ENCODE data around the gene NAB2.

The NAB2 gene

DNA sequence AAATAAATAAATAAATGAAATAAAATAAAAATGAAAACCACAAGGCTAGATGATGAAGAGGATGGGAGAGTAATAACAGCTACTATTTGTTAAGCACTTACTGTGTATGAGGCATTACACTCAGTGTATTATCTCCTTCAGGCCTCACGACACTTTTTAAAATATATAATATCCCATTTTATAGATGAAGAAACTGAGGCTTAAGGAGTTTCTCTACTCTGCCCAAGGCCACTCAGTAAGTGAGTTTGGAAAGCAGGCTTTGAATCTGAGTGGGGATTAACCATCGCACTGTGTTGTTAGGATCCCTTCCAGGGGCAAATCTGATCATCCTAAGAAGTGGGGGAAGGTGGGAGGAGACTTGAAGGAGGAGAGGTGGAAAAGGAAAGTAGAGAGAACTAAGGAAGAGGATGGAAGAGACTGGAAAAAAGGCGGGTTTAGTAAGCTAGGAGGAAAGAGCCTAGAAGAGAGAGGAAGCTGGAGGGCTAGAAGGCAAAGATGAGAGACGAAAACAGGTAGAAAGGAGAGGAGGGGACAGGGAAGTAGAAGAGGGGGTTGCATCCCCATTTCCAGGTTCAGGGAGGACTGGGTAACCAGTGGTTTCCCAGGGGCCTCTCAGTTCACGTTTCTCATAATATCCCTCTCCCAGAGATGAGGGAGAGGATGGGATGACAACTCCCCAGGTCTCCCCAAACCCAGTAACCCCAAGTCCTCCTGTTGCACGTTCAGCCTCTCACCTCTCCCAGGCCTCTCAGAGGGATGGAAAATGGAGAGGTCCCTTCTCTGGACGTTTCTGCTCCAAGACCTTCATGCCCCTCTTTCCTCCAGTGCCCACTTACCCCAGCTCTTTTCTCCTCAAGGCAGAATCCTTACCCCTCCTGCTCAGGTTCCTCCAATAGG is 20.5 kb downstream of the NAB2 start:
- H2BK5ac ChIP-seq (ENCODE audit: low read length), result peak overlapping the region; percentile 64
- WGBS (ENCODE audit: extremely low coverage, insufficient coverage, low lambda C conversion rate), result no CpG with 5 or more reads among the region's 7 CpGs
- peak overlapping the region; percentile 3 for H3K23ac ChIP-seq (ENCODE audit: low read length)
- no peak overlapping the region for H3K27ac ChIP-seq (ENCODE audit: low read depth, low read length)
- H4K8ac ChIP-seq (ENCODE audit: low read depth, low read length), result no peak overlapping the region
- H2BK15ac ChIP-seq (replicated peaks; ENCODE audit: low read depth), result no peak overlapping the region
- H3K4me3 ChIP-seq (ENCODE audit: low read length), result peak overlapping the region; percentile 45
- no peaks in the 10 kb centered on the region for H3K36me3 ChIP-seq (ENCODE audit: control insufficient read depth, insufficient read depth, low read length)
- peak overlapping the region; percentile 84 for H3K9ac ChIP-seq (ENCODE audit: low read length)
- no peak for DNase-seq
- H3K79me1 ChIP-seq (ENCODE audit: low read length), result peaks cover 3% of the 10 kb centered on the region
- H2AK5ac ChIP-seq (ENCODE audit: low read length), result peak overlapping the region; percentile 15
- H2BK120ac ChIP-seq (ENCODE audit: low read depth, low read length), result no peak overlapping the region
- H3K4me2 ChIP-seq (ENCODE audit: low read length), result peak overlapping the region; percentile 84
- no peaks in the 10 kb centered on the region for H3K79me2 ChIP-seq (ENCODE audit: control insufficient read depth, insufficient read depth, low read length)
- peaks cover 5% of the 10 kb centered on the region for H3K4me1 ChIP-seq (ENCODE audit: control insufficient read depth, low read depth, low read length)
- peak overlapping the region; percentile 18 for H3K18ac ChIP-seq (ENCODE audit: low read length)
- H3K56ac ChIP-seq (ENCODE audit: low read length), result peak overlapping the region; percentile 93
- H3K27me3 ChIP-seq (ENCODE audit: insufficient read depth, low read length, poor library complexity), result no peaks in the 10 kb centered on the region
- H3K4ac ChIP-seq (ENCODE audit: low read depth, low read length), result peak overlapping the region; percentile 74
- peak overlapping the region; percentile 21 for H4K5ac ChIP-seq (ENCODE audit: low read length)

DNA sequence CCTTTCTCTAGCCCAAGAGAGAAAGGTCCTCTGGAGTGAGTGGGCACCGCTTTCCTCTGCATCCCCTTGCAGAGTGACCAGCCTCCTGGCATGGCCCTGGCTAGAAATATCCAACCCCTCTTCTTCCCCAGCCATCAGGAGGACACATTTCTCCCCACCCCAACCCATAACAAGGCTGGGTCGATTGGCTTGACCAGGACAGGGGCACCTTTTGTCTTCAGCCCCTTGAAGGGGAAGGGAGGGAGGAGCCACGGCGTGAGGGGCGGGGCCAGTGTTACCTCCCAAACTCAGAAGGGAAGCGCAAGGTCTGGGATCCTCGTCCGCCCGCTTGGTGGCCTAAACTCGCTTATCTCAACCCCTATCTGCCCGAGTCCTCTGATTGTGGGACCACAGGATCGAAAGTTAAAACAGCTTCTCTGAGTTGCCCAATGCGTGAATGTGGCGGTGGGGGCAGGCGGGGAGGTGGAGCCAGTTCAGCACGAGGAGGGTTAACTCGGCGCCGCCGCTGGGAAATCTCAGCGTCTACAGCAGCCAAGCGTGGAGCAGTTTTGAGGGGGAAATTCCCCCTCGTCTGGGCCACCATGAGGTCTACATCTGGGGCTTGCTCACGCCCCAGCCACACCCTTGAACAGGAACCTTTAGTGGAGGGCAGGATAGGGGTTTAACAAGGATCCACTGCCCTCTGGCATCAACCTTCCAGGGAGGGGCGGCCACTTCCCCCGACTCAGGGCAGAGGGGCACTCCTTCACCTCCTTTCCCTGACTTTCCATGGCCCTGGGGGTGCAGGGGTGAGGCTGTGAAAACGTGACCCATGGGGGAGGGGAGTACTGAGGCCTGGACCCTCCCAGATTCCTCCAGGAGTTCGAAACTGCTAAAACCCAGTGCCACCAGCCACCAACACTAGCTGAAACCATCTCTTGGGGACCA is 21.5 kb downstream of the NAB2 start:
- H3K4me2 ChIP-seq (ENCODE audit: low read length), result peak overlapping the region; percentile 84
- peak overlapping the region; percentile 87 for H3K4ac ChIP-seq (ENCODE audit: low read depth, low read length)
- H2AK5ac ChIP-seq (ENCODE audit: low read length), result peak overlapping the region; percentile 15
- H3K79me2 ChIP-seq (ENCODE audit: control insufficient read depth, insufficient read depth, low read length), result no peaks in the 10 kb centered on the region
- peaks cover 3% of the 10 kb centered on the region for H3K79me1 ChIP-seq (ENCODE audit: low read length)
- peak overlapping the region; percentile 75 for H3K27ac ChIP-seq (ENCODE audit: low read depth, low read length)
- no peaks in the 10 kb centered on the region for H3K27me3 ChIP-seq (ENCODE audit: insufficient read depth, low read length, poor library complexity)
- H3K23ac ChIP-seq (ENCODE audit: low read length), result peak overlapping the region; percentile 84
- H3K36me3 ChIP-seq (ENCODE audit: control insufficient read depth, insufficient read depth, low read length), result no peaks in the 10 kb centered on the region
- no peak overlapping the region for H4K5ac ChIP-seq (ENCODE audit: low read length)
- no peak overlapping the region for H4K8ac ChIP-seq (ENCODE audit: low read depth, low read length)
- peak overlapping the region; percentile 88 for H3K9ac ChIP-seq (ENCODE audit: low read length)
- no peak overlapping the region for H2BK120ac ChIP-seq (ENCODE audit: low read depth, low read length)
- H3K18ac ChIP-seq (ENCODE audit: low read length), result peak overlapping the region; percentile 34
- H2BK15ac ChIP-seq (replicated peaks; ENCODE audit: low read depth), result no peak overlapping the region
- H3K4me1 ChIP-seq (ENCODE audit: control insufficient read depth, low read depth, low read length), result peaks cover 5% of the 10 kb centered on the region
- peak overlapping the region; percentile 64 for H2BK5ac ChIP-seq (ENCODE audit: low read length)
- H3K56ac ChIP-seq (ENCODE audit: low read length), result peak overlapping the region; percentile 97
- H3K4me3 ChIP-seq (ENCODE audit: low read length), result peak overlapping the region; percentile 45
- no CpG with 5 or more reads among the region's 28 CpGs for WGBS (ENCODE audit: extremely low coverage, insufficient coverage, low lambda C conversion rate)
- peak; percentile 95 for DNase-seq

- Histone ChIP-seq H3K4me2 (ENCODE audit: low read length) (peak within 1 kb of the TSS; percentile 44), H2AK5ac (ENCODE audit: low read length) (peak within 1 kb of the TSS; percentile 88), H4K8ac (ENCODE audit: low read depth, low read length) (no peak within 1 kb of the TSS), H3K79me2 (ENCODE audit: control insufficient read depth, insufficient read depth, low read length) (no peaks in the 10 kb centered on the region), H2BK5ac (ENCODE audit: low read length) (peak within 1 kb of the TSS; percentile 51), H3K79me1 (ENCODE audit: low read length) (peaks cover 3% of the 10 kb centered on the region), H3K18ac (ENCODE audit: low read length) (peak within 1 kb of the TSS; percentile 34), H3K4me3 (ENCODE audit: low read length) (peak within 1 kb of the TSS; percentile 38), H3K27me3 (ENCODE audit: insufficient read depth, low read length, poor library complexity) (no peaks in the 10 kb centered on the region), H3K4me1 (ENCODE audit: control insufficient read depth, low read depth, low read length) (peaks cover 5% of the 10 kb centered on the region), H3K27ac (ENCODE audit: low read depth, low read length) (peak within 1 kb of the TSS; percentile 75), H3K36me3 (ENCODE audit: control insufficient read depth, insufficient read depth, low read length) (no peaks in the 10 kb centered on the region), H3K23ac (ENCODE audit: low read length) (peak within 1 kb of the TSS; percentile 94), H2BK120ac (ENCODE audit: low read depth, low read length) (no peak within 1 kb of the TSS), H3K9ac (ENCODE audit: low read length) (peak within 1 kb of the TSS; percentile 88), H3K56ac (ENCODE audit: low read length) (peak within 1 kb of the TSS; percentile 97), H3K4ac (ENCODE audit: low read depth, low read length) (peak within 1 kb of the TSS; percentile 87), H4K5ac (ENCODE audit: low read length) (peak within 1 kb of the TSS; percentile 56), H2BK15ac (replicated peaks; ENCODE audit: low read depth) (no peak within 1 kb of the TSS)
- WGBS (ENCODE audit: extremely low coverage, insufficient coverage, low lambda C conversion rate), result no CpG with 5 or more reads among the region's 13 CpGs
- DNase-seq, result peak; percentile 89
Measured at GRCh38 chr12:57111031-57111734, 22.3 kb downstream of the NAB2 start, which contains the start of gene STAT6. Gene STAT6, minus strand, starts transcription at chr12:57111362. Its CDS starts 3,084 bp downstream, at chr12:57108278.

DNA sequence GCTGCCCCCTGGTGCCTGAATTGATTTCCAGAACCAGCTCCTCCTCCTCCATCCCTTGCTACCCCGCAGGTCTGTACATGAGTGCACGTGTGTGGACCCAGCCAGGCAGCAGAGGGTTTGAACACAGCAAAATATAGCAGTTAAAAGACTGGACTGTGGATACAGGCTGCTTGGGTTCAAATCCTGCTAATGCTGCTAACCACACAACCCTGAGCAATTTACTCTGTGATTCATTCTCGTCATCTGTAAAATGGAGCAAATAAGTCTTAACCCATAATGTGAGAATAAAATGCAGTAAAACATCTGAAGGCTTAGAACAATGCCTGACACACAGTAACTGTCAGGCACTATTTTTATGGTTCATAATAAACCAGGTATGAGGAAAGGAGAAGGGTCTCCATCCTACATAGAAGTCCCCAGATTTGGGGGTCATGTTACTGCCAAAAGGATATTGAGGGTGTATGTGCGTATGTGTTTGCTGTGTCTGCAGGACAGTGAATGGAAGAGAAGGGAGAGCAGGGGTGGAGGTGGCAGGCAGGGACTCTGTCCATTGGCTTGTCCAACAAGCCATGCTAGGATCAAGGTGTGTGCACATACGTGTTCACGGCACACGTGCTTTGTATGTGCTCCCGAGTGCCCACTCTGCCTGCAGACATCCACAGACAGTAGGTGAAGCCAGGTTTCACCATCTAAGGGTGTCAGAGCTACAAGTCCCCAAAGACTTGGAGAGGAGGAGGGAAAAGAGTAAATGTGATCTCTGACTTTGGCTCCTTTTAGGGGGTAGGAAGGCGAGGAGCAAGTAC is 23.8 kb downstream of the NAB2 start:
- Histone ChIP-seq H3K27me3 (ENCODE audit: insufficient read depth, low read length, poor library complexity) (no peaks in the 10 kb centered on the region), H3K36me3 (ENCODE audit: control insufficient read depth, insufficient read depth, low read length) (no peaks in the 10 kb centered on the region), H2BK15ac (replicated peaks; ENCODE audit: low read depth) (no peak overlapping the region), H4K5ac (ENCODE audit: low read length) (no peak overlapping the region), H4K8ac (ENCODE audit: low read depth, low read length) (no peak overlapping the region), H2BK120ac (ENCODE audit: low read depth, low read length) (no peak overlapping the region), H2BK5ac (ENCODE audit: low read length) (no peak overlapping the region), H3K23ac (ENCODE audit: low read length) (no peak overlapping the region), H3K4me1 (ENCODE audit: control insufficient read depth, low read depth, low read length) (peaks cover 5% of the 10 kb centered on the region), H3K4ac (ENCODE audit: low read depth, low read length) (no peak overlapping the region), H3K18ac (ENCODE audit: low read length) (no peak overlapping the region), H3K79me1 (ENCODE audit: low read length) (peaks cover 3% of the 10 kb centered on the region), H3K9ac (ENCODE audit: low read length) (no peak overlapping the region), H2AK5ac (ENCODE audit: low read length) (no peak overlapping the region), H3K79me2 (ENCODE audit: control insufficient read depth, insufficient read depth, low read length) (no peaks in the 10 kb centered on the region), H3K4me2 (ENCODE audit: low read length) (no peak overlapping the region), H3K56ac (ENCODE audit: low read length) (peak overlapping the region; percentile 46), H3K27ac (ENCODE audit: low read depth, low read length) (no peak overlapping the region), H3K4me3 (ENCODE audit: low read length) (no peak overlapping the region)
- no peak for DNase-seq
- no CpG with 5 or more reads among the region's 9 CpGs for WGBS (ENCODE audit: extremely low coverage, insufficient coverage, low lambda C conversion rate)
